ENCODE measurements around the gene P2RX7.
"Not testable (repeated sequence)": the region's sequence is repeated elsewhere in the genome, so short reads cannot be mapped to it uniquely, and the experiment has no call there.

The P2RX7 gene

GRCh38 chr12:121212875-121213274, 80.2 kb downstream of the P2RX7 start:
- DNase-seq = no peak

- DNase-seq = no peak
Measured at GRCh38 chr12:121214166-121214777, 81.6 kb downstream of the P2RX7 start.

DNA sequence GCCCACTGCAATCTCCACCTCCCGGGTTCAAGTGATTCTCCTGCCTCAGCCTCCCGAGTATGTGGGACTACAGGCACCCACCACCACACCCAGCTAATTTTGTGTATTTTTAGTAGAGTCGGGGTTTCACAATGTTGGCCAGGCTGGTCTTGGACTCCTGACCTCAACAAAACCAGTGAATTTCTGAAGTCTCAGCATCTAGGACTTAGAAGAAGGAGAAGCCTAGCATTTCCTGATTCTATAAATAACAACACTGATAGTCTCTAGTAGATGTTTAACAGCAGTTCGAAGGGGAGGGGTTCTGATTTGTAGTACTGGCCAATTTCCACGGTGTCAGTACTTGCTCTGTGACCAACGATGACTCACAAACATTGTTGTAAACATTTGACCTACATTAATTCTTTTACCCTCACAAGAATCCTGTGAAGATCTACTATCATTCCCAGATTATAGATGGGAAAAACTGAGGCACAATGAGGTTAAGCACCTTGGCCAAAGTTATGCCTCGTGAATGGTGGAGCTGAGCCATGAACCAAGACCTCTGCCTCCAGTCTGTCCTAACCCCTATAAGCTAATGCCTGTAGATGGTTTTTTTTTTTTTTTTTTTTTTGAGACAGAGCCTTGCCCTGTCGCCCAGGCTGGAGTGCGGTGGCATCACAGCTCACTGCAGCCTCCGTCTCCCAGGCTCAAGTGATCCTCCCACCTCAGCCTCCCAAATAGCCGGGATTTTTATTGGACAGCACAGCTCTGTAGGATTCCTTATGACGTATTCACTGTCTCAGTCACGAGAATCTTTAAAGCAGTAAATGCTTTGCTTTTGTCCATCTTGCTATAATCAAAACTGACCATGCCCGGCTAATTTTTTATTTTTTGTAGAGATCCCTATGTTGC, 82.4 kb downstream of the P2RX7 start:
- DNase-seq = no peak

GRCh38 chr12:121216102-121216501, 83.4 kb downstream of the P2RX7 start:
- no peak for DNase-seq

- DNase-seq = no peak
Measured at GRCh38 chr12:121217063-121217462, 84.4 kb downstream of the P2RX7 start.

- DNase-seq = no peak
Measured at GRCh38 chr12:121217761-121218160, 85.1 kb downstream of the P2RX7 start.

DNA sequence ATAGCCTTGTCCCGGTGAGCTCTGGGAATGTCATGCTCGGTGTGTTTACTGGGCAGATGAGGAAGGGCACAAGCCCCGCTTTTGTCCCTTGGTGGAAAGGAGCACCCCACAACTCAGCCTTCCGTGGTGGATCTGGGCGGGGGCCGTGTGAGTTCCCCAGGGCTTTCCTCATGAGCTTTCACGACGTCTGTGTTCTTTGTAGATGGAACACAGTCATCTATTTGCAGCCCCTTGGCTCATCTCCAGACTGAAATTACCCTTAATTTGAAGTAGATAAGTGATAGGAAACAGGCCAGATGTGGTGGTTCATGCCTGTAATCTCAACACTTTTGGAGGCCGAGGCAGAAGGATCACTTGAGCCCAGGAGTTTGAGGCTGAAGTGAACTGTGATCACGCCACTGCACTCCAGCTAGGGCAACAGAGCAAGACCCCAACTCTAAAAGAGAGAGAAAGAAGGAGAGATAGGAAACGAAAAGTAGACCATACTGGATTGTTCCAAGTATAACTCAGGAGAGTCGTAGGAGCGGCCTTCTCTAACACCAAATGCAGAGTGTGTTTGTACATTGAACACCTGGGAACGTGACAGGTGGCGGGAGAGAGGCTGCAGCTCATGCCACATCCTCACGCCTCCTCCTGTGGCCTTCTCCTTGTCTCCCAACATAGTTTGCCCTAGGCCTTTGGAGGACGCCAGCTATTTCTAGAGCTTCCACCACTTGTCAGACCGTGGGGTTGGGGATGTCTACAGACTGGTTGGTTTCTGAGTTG, 86.1 kb downstream of the P2RX7 start:
- DNase-seq = no peak

DNA sequence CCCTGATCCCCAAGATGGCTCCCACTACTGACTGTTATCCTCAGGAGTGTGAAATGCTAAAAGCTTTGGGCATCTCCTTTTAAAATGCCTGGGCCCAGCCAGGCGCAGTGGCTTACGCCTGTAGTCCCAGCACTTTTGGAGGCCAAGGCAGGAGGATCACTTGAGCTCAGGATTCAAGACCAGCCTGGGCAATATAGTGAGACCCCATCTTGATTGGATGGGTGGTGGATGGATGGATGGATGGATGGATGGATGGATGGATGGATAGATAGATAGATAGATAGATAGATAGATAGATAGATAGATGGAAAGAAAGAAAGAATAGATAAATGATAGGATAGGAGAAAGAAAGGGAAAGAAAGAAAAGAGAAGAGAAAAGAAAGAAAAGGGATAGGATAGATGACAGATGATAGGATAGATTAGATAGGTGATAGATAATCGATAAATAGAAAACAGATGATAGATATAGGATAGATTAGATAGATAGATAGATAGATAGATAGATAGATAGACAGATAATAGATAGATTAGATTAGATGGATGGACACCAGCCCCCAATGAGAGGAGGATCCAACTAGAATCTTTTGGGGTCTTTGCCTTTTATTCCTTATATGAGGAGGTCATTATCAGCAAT, 86.8 kb downstream of the P2RX7 start:
- no peak for DNase-seq

DNA sequence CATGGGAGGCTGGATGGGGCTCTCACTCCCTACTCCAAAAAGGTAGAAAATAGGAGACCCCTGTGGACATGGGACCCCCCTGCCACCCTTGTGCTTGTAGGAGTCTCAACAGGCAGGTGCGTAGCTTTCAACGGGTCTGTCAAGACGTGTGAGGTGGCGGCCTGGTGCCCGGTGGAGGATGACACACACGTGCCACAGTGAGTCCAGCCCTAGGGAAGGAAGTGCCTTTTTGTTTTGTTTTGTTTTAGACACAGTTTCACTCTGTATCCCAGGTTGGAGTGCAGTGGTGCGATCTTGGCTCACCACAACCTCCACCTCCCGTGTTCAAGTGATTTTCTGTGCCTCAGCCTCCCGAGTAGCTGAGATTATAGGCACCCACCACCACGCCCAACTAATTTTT, 90.2 kb downstream of the P2RX7 start:
- DNase-seq = no peak

GRCh38 chr12:121223292-121224285, 90.9 kb downstream of the P2RX7 start:
- peak; percentile 59 for DNase-seq

GRCh38 chr12:121224591-121224990, 91.9 kb downstream of the P2RX7 start:
- DNase-seq = no peak

DNA sequence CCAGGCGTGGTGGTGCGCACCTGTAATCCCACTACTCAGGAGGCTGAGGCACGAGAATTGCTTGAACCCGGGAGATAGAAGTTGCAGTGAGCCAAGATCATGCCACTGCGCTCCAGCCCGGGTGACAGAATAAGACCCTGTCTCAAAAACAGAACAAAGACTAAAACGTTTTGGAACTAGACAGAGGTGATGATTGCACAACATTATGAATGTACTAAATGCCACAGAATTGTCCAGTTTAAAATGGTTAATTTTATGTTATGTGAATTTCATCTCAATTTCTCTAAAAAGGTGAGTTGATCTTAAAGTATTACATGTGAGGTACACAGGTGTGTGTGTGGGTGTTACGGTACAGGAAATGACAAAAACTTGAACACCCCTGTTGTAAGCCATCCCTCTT, 93.7 kb downstream of the P2RX7 start:
- DNase-seq = no peak

DNA sequence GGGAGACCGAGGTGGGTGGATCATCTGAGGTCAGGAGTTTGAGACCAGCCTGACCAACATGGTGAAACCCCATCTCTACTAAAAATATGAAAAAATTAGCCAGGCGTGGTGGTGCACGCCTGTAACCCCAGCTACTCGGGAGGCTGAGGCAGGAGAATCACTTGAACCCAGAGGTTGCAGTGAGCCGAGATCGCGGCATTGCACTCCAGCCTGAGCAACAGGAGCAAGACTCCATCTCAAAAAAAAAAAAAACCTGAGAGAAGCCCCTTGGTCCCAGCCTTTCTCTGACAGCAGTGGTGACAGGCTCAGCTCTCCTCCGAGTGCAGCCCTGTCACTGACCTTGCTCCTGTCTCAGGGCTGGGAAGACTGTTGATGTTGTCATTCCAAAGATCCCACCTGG, 94.2 kb downstream of the P2RX7 start:
- DNase-seq = not testable (repeated sequence)

GRCh38 chr12:121227294-121227693, 94.6 kb downstream of the P2RX7 start:
- DNase-seq = no peak

- no peak for DNase-seq
Measured at GRCh38 chr12:121228919-121229665, 96.4 kb downstream of the P2RX7 start.

- DNase-seq = peak; percentile 96
Measured at GRCh38 chr12:121229826-121230537, 97.3 kb downstream of the P2RX7 start.

DNA sequence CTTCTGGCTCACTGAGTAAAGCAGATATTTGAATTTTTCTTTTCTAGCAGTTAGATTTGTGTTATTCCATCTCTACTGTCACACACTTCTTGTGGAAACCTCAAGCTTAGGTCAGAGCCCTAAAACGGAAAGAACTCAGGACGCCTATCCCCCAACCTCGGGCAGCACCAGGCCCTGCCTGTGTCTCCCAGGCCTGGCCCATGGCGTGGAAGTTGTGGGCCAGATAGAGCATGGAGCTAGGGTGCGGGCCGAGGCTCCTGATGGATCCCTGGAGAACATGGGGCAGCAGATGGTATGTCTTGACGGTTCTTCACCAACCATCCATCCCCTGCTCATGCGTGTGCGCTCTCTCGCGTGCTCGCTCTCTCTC, 97.8 kb downstream of the P2RX7 start:
- DNase-seq = no peak

DNA sequence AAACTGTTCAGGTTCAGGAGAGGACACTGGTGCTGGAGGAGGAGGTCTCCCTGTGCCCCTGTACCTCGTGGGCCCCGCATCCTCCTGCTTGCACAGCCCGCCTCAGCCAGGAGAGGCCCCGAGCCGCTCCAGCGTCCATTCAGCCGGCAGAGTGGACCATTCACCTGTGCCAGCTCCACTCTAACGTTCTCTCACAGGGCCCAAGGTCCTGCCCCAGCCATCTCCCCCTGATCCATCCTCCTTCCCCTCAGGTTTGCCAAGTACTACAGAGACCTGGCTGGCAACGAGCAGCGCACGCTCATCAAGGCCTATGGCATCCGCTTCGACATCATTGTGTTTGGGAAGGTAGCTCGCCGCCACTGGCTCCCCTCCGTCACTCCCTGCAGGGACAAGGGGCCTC, 99.5 kb downstream of the P2RX7 start:
- no peak for DNase-seq

- DNase-seq = no peak
Measured at GRCh38 chr12:121232977-121233627, 100.4 kb downstream of the P2RX7 start.

- DNase-seq = no peak
Measured at GRCh38 chr12:121233628-121234020, 100.9 kb downstream of the P2RX7 start.

Measured in 8988T (cell line).